ENCODE measurements around the gene USO1. TPM values are rescaled to one million over a fixed set of nuclear protein-coding genes. Genes with fewer than 3 reads are reported as not detected.

Gene USO1
- total and polyA plus RNA-seq, 2 of the 8 experiments (the other 6 are each of a cell fraction or from before 2014, with no cell fraction given): 57.3 to 198 TPM

DNA sequence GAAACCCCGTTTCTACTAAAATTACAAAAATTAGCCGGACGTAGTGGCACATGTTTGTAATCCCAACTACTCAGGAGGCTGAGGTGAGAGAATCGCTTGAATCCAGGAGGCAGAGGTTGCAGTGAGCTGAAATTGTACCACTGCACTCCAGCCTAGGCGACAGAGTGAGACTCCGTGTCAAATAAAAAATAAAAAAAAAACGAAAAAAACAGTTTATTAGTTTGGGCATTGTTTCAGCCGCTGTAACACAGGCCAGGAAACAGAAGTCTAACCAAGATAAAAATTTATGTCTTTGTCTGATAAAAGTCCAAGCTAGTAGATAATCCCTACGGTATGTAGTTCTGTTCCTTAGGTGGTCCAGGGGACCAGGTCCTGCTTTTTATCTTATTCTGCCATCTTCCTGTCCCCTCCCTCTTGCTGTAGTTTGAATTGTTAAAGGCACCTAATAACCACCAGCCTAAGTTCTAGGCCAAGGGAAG lies 21.4 kb downstream of the USO1 start:
- Histone ChIP-seq H4K20me1 (replicated peaks in 1 of 2; ENCODE audit: control insufficient read depth in 1 of 2, insufficient read depth in 2 of 2, low read length in 2 of 2) (peaks cover 2 to 4% of the 10 kb centered on the region in 2 experiments), H2BK20ac (ENCODE audit: low read length) (no peak overlapping the region), H3K79me2 (ENCODE audit: control insufficient read depth in 1 of 2, insufficient read depth in 2 of 2, low read length in 2 of 2) (peaks cover 7 to 70% of the 10 kb centered on the region in 2 experiments; a peak in 3 of 4 replicates), H3K23me2 (ENCODE audit: low read depth, low read length) (no peaks in the 10 kb centered on the region), H2BK12ac (ENCODE audit: low read depth, low read length) (no peak overlapping the region), H3K36me3 (ENCODE audit: control insufficient read depth in 2 of 4, insufficient read depth in 4 of 4, low read length in 3 of 4) (peaks cover 0 to 13% (median 2%) of the 10 kb centered on the region in 4 experiments; a peak in 2 of 8 replicates), H3K4me3 (ENCODE audit: extremely low read depth in 1 of 4, insufficient read depth in 2 of 4, low read depth in 3 of 4, low read length in 4 of 4) (no peak overlapping the region), H3K23ac (ENCODE audit: insufficient read length) (no peak overlapping the region), H2BK15ac (ENCODE audit: low read length) (no peak overlapping the region), H3K27me3 (replicated peaks in 1 of 4; ENCODE audit: control insufficient read depth in 3 of 4, extremely low read depth in 1 of 4, insufficient read depth in 3 of 4, low read length in 3 of 4) (no peaks in the 10 kb centered on the region), H2AFZ (ENCODE audit: low read length) (no peak overlapping the region), H3K56ac (replicated peaks; ENCODE audit: insufficient read length, low read depth, low read length) (no peak overlapping the region), H2AK5ac (ENCODE audit: low read depth, low read length) (no peak overlapping the region), H4K5ac (ENCODE audit: insufficient read length, low read depth, low read length) (no peak overlapping the region), H3K9ac (replicated peaks in 1 of 4; ENCODE audit: extremely low read depth in 1 of 4, low read depth in 3 of 4, low read length in 3 of 4) (no peak overlapping the region), H3K79me1 (ENCODE audit: low read depth, low read length) (peaks cover 5% of the 10 kb centered on the region; the same call in 1 of the 2 replicates), H3K9me3 (ENCODE audit: insufficient read depth in 2 of 2, low read depth in 1 of 2, low read length in 1 of 2) (no peaks in the 10 kb centered on the region), H4K8ac (ENCODE audit: extremely low read depth, insufficient read depth, low read length) (no peak overlapping the region), H2BK120ac (replicated peaks; ENCODE audit: low read depth, low read length) (no peak overlapping the region), H3K14ac (ENCODE audit: insufficient read length) (no peak overlapping the region), H2BK5ac (ENCODE audit: low read depth, low read length) (no peak overlapping the region), H3K27ac (ENCODE audit: low read depth, low read length) (no peak overlapping the region), H4K91ac (replicated peaks; ENCODE audit: insufficient read length, low read length) (no peak overlapping the region), H3K4me2 (ENCODE audit: insufficient read depth in 1 of 2, low read depth in 2 of 2, low read length in 2 of 2) (no peak overlapping the region), H3K4ac (replicated peaks; ENCODE audit: insufficient read length, low read depth, low read length) (no peak overlapping the region), H3K4me1 (replicated peaks in 1 of 4; ENCODE audit: control insufficient read depth in 3 of 4, insufficient read depth in 4 of 4, low read length in 3 of 4) (no peaks in the 10 kb centered on the region), H3K18ac (ENCODE audit: extremely low read depth, low read length) (no peak overlapping the region)
- TF ChIP-seq ASH2L (IDR thresholded peaks at IDR 0.05; ENCODE audit: low read length) (no peak), GTF2F1 (IDR thresholded peaks at IDR 0.05; ENCODE audit: borderline replicate concordance, low read depth, low read length) (no peak), CREB1 (IDR thresholded peaks at IDR 0.05) (no peak), RFX5 (IDR thresholded peaks at IDR 0.05; ENCODE audit: borderline replicate concordance, low read depth, low read length) (no peak), EZH2 (IDR thresholded peaks at IDR 0.05; ENCODE audit: low read depth, low read length, severe bottlenecking) (no peak), KDM5A (IDR thresholded peaks at IDR 0.05; ENCODE audit: low read length) (no peak), SUZ12 (IDR thresholded peaks at IDR 0.05; ENCODE audit: low read length) (no peak), GABPA (IDR thresholded peaks at IDR 0.05; ENCODE audit: borderline replicate concordance, insufficient read depth, low read length) (no peak), TEAD4 (IDR thresholded peaks at IDR 0.05; ENCODE audit: low read depth, low read length) (no peak)
- WGBS, 2 experiments (ENCODE audit: extremely low coverage in 1 of 2, insufficient coverage in 1 of 2, insufficient read length in 1 of 2, insufficient replicate concordance in 2 of 2, low coverage in 1 of 2, low lambda C conversion rate in 2 of 2, missing lambda C conversion rate in 1 of 2): 84% methylated on average over 9 of the region's 9 CpGs; no CpG with 5 or more reads in 1 of the 2 experiments
- FAIRE-seq (no peak), DNase-seq (ENCODE audit: low read depth in 1 of 2, low spot score in 2 of 2) (no peak)
- ChIA-PET POLR2A (ENCODE audit: partially characterized antibody) (interaction anchor here (0.8 to 1.4 kb wide), 5 partner anchors 20 to 76 kb away, joined by 3 to 5 read pairs (median 4); partner anchors contain the start of gene USO1), CTCF (ENCODE audit: partially characterized antibody) (interaction anchor here (0.6 to 1.8 kb wide), 6 partner anchors 16 to 1447 kb away, joined by 3 to 5 read pairs (median 4); no protein-coding TSS in a partner anchor)
